Measurements from ENCODE around the gene APOBEC2. TPM values are rescaled to one million over a fixed set of nuclear protein-coding genes. Genes with fewer than 3 reads are reported as not detected.
A peak's percentile ranks its signal among the peaks of the same experiment; 100 is the strongest.

The APOBEC2 gene
- total RNA-seq, 3 donors from 2014 or later: not detected

DNA sequence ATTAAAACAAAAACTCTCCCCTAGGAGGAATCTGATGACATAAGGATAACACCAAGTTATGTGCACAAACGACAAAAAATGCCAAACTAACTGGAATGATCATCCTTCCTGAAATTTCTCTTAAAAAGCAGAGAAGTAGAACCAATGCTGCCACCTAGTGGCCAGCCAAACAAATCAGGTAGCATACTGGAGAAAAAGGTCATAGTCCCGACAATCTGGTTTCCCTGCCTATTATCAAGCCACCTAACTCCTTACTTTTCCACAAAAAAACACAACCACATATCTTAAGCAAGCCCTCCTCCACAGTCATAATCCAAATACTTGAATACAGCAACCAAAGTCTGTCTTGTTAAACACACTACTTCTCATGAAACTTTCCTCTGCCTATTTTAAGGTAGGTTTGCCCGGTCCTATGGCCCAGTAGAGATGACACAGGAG lies 13.9 kb downstream of the APOBEC2 start:
- Histone ChIP-seq H3K9me3 (no peaks in the 10 kb centered on the region), H3K4me3 (no peak overlapping the region), H3K36me3 (ENCODE audit: low read depth) (no peaks in the 10 kb centered on the region), H3K4me1 (ENCODE audit: low read depth) (peaks cover 27% of the 10 kb centered on the region)
- intact Hi-C loops (cut with DNase I, micrococcal nuclease): loop anchor here in 1 of 2 donors (5.0 kb wide), 1 partner anchor 60 kb away; no protein-coding TSS in a partner anchor
- ATAC-seq: peak; percentile 47
- peak in 2 of 3 donors; percentile 69 to 90 for DNase-seq
- TF ChIP-seq, protein P1, sequence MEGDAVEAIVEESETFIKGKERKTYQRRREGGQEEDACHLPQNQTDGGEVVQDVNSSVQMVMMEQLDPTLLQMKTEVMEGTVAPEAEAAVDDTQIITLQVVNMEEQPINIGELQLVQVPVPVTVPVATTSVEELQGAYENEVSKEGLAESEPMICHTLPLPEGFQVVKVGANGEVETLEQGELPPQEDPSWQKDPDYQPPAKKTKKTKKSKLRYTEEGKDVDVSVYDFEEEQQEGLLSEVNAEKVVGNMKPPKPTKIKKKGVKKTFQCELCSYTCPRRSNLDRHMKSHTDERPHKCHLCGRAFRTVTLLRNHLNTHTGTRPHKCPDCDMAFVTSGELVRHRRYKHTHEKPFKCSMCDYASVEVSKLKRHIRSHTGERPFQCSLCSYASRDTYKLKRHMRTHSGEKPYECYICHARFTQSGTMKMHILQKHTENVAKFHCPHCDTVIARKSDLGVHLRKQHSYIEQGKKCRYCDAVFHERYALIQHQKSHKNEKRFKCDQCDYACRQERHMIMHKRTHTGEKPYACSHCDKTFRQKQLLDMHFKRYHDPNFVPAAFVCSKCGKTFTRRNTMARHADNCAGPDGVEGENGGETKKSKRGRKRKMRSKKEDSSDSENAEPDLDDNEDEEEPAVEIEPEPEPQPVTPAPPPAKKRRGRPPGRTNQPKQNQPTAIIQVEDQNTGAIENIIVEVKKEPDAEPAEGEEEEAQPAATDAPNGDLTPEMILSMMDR (IDR thresholded peaks at IDR 0.05): peak; percentile 73

DNA sequence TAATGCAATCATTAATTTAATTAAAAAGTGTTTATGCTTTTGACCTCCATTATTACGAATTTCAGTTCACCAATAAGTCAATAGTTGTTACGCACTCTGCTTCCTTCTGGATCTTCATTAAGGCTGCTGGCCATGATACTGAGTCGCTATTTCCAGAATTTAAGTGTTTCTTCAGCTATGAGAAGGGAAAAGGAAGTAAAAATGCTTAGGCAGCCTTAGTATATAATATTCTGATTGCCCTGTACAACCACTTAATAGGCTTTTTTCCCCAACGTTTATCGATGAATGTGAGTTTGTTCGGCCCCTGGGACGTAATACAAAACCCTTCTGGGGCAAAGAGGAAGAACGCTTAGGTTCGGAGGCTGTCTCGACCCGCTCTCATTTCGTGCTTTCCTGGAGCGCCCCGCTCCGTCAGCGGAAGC lies 18.5 kb downstream of the APOBEC2 start:
- TF ChIP-seq, protein P1 (IDR thresholded peaks at IDR 0.05): no peak
- H3K4me3 ChIP-seq: peak overlapping the region; percentile 91

DNA sequence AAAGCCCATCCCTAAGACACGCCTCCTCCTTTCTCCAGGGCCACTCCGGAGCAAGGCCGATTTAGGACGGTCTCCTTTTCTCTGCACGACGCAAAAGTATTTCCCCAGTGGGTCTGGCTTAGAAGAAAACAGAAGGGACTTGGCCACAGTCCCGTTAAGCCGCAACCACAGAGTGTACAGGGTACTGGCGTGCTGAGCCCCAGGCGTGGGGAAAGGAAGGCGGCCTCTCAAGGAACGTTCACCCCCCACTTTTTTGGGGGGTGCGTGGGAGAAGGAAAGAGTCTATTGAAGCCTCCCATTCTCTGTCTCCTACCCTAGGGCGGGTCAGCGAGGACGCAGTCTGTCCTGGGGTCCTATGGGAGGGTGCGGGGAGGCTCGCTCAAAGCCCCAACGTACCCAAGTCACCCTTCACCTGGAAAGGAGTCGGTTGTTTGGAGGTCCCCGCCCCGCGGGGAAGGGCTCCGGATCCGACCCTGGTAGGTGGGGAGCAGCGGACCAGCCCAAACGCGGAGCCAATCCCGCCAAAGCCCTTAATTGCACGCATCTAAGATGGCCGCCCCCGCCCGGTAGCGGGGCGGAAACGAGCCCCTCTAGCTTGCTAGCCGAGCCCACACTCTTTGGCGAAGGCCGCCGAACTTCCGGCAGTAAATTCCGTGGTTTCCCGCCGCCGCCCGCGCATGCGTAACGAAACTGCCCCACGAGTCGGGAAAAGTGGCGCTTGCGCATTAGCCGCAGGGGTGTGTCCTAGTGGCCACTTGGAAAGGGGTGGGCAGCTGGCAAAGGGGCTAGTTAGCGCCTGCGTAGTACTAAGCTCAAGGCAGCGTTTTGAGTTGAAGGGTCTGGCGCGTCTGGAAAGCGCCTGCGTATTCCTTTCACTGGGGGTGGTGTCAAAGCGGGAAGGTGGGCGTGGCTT lies 19.2 kb downstream of the APOBEC2 start, which contains the start of gene OARD1:
Gene OARD1 (minus strand): TSS at position 434 of the 913 bp plus-strand sequence. CDS start 722 bp downstream, outside the sequence.
- intact Hi-C loops (cut with DNase I, micrococcal nuclease): no loop called here
- ATAC-seq (peak; percentile 76), DNase-seq (peak; percentile 98 to 100 (median 100))
- Histone ChIP-seq H3K9me3 (no peaks in the 10 kb centered on the region), H3K36me3 (ENCODE audit: low read depth) (peaks cover 7% of the 10 kb centered on the region), H3K4me3 (peak within 1 kb of the TSS; percentile 91), H3K4me1 (ENCODE audit: low read depth) (peaks cover 32% of the 10 kb centered on the region)
- TF ChIP-seq, protein P1 (IDR thresholded peaks at IDR 0.05): peak; percentile 3

More for the DNA sequence above, 18.5 kb downstream of the APOBEC2 start:
- no peaks in the 10 kb centered on the region for H3K9me3 ChIP-seq
- intact Hi-C loops (cut with DNase I, micrococcal nuclease): no loop called here
- ATAC-seq: no peak
- DNase-seq: peak in 2 of 3 donors; percentile 85 to 90
- peaks cover 7% of the 10 kb centered on the region for H3K36me3 ChIP-seq (ENCODE audit: low read depth)
- peaks cover 27% of the 10 kb centered on the region for H3K4me1 ChIP-seq (ENCODE audit: low read depth)

DNA sequence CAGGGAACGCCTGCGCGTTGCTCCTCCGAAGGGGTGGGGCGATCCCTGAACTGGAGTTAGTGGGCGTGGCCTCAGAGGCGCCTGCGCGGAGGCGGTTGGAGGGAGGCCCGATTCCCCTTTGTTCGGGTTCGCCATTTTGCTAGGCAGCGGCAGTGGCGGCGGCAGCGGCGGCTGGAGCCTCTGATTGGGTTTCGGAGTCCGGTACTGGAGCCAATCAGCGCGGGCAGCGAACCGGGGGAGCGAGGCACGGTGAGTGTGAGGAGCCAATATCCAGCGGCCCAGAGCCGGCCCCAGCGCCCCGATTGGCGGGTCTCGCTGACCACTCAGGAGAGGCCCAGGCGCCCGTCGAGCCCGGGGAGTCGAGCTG lies 19.8 kb downstream of the APOBEC2 start, which contains the start of gene NFYA:
Gene NFYA (plus strand): TSS at position 139 of the 367 bp plus-strand sequence. CDS start 6,116 bp downstream, outside the sequence.
- Histone ChIP-seq H3K36me3 (ENCODE audit: low read depth) (peaks cover 7% of the 10 kb centered on the region), H3K9me3 (no peaks in the 10 kb centered on the region), H3K4me1 (ENCODE audit: low read depth) (peaks cover 37% of the 10 kb centered on the region), H3K4me3 (peak within 1 kb of the TSS; percentile 91)
- intact Hi-C loops (cut with DNase I, micrococcal nuclease): no loop called here
- TF ChIP-seq, protein P1 (IDR thresholded peaks at IDR 0.05): peak; percentile 30
- DNase-seq (peak in 2 of 3 donors; percentile 99 to 100), ATAC-seq (peak; percentile 84)

DNA sequence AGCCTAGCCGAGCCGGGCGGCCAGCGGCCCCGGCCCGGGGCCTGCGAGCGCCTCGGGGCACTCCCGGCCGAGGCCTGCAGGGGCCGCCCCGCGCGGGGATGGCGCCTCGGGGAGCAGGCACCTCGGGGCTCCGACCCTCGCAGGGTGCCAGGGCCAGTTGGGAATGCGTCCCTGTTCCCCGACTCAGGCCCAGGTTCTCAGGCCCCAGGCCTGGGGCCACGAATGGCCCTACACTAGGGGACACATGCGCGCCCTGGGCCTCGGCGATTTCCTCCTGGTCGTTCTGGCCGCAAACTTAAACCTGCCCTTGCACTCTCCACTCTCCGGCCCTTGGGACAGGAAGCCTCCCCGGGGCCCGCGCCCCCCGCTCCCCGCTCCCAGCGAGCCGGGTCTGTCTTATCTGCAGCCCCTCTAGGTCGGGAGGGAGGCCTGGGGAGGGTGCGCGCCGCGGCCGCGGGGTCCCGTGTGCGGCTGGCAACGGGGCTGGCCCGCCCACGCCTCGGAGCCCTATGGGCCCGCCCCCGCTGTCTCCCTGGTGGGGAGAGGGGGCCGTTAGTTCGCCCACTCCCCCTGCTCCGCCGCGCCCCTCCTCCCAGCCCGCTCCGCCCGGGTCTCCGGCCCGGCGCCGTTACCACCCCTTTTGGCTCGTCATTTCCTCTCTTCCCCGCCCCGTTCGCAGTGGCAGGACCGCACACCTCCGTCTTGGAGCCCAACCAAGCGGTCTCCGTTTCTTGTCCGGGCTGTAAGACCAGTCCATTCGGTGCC lies 20.4 kb downstream of the APOBEC2 start:
- intact Hi-C loops (cut with DNase I, micrococcal nuclease): no loop called here

More for the DNA sequence above, 20.4 kb downstream of the APOBEC2 start:
- Histone ChIP-seq H3K9me3 (no peaks in the 10 kb centered on the region), H3K4me1 (ENCODE audit: low read depth) (peaks cover 37% of the 10 kb centered on the region), H3K36me3 (ENCODE audit: low read depth) (peaks cover 7% of the 10 kb centered on the region), H3K4me3 (peak overlapping the region; percentile 91)
- TF ChIP-seq, protein P1 (IDR thresholded peaks at IDR 0.05): no peak
- DNase-seq (peak; percentile 91 to 93 (median 91)), ATAC-seq (peak; percentile 53)

Data from mucosa of descending colon (tissue), 3 donors.